Middle frontal gyrus (tissue), 1 donor: ENCODE measurements around the gene TDP1.

Experiments used
- DNase-seq: peaks from one replicate; pipeline ENCODE4 v3.0.0-alpha.2; 2015; ENCODE audit warnings: low spot score; ENCODE audit errors: extremely low spot score

The TDP1 gene

DNA sequence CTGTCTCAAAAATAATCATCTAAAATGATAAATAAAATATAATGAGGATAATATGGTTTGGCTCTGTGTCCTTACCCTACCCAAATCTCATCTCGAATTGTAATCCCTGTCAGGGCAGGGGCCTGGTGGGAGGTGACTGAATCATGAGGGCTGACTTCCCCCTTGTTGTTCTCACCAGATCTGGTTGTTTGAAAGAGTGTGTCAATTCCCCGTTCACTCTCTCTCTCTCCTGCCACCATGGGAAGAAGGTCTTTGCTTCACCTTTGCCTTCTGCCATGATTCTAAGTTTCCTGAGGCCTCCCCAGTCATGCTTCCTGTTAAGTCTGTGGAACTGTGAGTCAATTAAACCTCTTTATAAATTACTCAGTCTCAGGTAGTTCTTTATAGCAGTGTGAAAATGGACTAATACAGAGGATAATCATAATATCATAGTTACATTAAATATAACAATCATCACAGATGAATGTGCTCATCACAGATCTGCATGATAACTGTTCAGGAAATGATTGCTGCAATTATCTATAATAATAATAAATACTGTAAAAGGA, 13.8 kb upstream of the TDP1 start:
- no peak for DNase-seq

DNA sequence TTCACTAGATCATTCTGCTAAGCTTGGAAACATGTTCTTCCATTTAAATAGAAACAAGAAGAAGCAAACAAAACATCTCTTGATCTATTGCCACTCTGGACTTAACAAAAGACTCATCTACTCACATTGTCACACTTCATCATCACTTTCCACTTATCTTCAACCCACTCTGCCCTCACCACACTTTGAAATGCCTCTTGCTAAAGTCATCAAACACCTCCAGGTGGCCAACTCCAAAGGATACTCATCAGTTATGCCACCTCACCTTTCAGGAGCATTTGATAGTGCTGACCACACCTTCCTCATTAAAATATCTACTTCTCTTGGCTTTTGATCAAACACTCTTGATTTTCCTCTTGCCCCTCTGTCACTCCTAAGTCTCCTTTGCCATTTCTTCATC, 8.4 kb upstream of the TDP1 start:
- no peak for DNase-seq

DNA sequence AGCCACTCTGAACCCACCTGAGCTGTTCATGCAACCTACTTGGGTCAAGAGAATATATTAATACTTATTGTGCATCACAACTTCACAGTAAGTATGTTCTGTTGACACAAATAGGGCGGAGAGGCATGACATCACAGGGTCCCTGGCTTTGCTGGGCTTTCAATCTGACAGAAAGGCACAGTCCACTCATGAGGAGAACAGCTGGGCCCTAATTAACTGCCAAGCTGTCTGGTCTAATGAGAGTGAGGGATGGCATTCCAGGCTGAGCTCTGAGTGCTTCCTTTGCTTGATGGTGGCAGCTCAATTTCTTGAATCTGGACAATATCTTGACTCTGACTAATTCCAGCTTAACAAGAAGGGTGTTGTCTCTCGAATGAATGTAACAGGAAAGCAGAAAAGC, 3.2 kb upstream of the TDP1 start:
- no peak for DNase-seq

DNA sequence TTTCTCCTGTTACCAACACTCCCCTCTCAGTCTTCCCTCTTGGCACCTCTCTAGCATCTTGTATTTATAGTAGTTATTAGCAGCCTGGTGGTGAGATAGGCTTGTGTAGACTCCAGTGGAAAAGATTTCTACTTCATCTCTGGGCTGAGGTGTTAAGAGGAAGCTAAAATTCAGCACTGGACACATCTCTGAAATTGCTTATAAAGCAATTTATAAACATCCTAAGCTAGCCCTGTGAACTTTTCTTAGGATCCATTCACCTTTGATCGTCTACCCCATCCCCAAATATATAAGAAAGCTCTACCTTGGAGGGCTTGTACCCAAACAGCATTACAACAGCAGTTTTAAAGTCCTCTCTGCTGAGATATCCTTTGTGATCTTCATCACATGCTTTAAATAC, 2.1 kb upstream of the TDP1 start:
- no peak for DNase-seq

DNA sequence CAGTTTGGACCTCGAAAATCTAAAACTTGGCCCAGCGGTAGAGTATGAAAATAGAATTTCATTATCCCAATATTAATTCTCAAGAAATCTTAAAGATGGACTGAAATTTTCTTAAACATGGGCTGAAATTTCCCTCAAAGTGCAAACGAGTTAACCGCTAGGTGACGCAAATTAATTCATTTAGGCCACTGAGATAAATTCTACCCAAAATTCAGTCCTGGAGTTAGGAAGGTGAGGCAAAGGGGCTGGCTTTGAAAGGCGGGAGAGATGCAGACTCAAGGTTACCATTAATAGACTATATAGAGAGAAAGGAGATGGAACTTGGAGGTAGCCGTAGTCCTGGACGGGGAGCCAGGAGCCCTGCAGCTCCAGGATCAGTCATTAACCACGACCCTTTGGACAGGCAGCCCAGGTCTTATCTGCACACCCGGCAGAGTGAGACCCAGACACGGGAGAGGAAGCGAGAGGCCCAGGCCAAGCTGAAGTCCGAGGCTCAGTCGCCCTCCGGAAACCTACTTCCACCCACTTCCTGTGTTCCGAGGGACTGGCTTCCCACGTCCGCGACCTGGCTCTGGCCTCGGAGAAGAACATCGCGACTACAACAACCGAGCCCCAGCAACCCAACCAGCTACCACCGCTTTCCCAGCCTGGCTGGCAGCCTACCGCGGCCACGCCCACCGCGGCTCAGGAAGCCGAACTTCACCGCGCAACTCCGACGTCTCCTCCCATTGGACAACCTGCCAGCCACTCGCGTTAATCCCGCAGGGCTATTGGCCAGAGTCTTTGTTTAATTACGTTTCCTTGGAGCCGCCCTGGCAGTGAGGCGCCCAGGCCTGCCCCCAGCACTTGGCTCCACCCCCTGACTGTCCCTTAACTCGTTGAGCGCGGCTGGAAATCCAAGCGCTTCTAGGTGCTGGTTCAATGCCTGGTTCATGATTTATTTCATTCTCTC, 1.4 kb upstream of the TDP1 start, which contains the start of gene EFCAB11:
Gene EFCAB11 (minus strand): TSS at position 661 of the 952 bp plus-strand sequence. CDS start 70 bp downstream, at position 591.
- DNase-seq, result peak; percentile 96

DNA sequence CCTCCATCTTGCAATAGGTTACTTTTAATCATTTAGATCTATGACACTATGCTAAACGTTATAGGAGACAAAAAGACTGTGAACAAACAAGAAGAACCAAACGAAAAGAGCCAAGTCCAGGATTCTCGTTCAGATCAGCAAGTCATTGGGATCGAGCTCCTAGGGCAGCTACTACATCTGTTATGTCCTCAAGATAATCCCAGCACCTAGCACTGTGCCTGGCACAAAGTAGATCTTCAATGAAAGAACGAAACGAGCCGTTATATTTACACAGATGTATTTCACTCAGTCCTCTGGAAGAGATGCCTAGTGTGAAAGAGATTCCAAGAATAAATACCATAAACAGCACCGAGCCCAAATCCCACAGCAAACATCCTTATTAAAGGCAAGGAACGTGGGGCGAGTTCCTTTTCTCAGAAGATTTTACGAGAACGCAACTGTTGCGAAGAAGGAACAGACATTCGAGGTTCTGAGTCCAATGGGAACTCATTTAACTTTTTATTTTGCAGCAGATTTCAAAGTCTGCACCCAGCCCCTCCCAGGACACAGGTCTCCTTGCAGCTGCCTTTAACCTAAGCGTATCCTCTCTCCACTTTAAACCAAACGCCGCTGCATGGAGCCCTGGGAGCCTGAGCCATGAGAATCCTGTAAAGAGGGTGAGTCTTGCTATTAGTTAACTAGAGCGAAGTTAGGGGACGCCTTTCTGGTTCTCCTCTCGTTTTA, 544 bp upstream of the TDP1 start:
- no peak for DNase-seq

DNA sequence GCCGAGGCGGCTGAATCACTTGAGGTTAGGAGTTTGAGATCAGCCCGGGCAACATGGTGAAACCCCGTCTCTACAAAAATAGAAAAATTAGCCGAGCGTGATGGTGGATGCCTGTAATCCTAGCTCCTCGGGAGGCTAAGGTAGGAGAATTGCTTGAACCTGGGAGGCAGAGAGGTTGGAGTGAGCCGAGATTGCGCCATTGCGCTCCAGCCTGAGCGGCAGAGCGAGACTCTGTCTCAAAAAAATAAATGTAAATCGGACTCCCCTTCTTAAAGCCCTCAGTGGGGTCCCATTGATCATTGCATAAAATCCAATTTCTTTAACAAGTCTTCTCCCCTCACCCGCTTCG, 908 bp downstream of the TDP1 start:
- no peak for DNase-seq

DNA sequence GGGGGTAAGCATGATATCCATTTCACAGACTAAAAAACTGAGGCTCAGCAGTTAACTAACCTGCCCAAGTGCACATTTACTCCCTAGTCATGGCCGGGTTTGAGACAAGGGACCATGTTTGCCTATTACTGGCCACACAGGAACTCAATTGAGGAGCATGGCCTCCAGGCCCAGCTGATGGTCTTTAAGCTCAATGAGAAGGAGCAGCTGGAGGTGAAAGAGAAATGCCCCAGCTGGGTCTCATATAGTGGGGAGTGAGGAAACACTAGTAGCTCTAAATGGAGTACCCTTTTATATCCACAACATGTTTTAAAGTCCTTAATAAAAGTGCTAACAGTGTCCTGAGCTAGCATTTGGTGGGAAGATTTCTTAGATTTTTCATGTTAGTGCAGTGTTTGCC, 1.6 kb downstream of the TDP1 start:
- DNase-seq, result no peak

DNA sequence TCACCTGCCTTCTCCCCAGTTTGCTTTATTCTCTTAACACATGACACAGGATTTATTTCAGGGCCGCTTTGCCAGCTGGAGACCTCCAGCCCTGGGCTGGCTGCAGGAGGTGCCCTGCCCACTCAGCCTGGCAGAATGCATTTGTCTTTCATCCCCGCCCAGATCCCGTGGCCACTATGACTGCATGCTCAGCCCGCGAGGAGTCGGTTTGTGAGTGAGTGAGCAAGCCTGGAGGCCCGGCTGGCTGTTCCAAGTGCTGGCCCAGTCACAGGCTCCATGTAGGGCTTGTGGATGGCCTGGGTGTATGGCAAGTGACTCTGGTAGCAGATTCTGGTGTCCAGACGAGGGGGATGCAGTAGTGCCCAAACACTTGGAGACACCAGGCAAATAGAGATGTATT, 2.1 kb downstream of the TDP1 start:
- no peak for DNase-seq

DNA sequence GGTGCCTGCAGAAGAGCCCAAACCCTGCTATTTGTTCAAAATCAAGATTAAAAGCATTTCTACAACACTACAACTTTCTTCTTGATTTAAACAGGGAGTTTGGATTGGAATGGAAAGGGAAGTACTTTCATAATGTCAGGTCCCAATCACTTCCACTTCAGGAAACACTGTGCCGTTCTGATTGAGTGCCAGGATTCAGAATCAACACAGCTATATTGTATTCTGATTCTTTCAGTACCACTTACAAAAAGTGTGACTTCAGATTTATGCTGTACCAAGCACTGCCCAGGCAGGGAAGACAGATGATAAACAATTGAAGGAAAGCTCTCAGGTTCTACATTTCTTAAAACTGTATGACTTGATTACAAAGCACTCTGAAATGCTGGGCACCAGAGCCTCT, 3.2 kb downstream of the TDP1 start:
- DNase-seq, result no peak

DNA sequence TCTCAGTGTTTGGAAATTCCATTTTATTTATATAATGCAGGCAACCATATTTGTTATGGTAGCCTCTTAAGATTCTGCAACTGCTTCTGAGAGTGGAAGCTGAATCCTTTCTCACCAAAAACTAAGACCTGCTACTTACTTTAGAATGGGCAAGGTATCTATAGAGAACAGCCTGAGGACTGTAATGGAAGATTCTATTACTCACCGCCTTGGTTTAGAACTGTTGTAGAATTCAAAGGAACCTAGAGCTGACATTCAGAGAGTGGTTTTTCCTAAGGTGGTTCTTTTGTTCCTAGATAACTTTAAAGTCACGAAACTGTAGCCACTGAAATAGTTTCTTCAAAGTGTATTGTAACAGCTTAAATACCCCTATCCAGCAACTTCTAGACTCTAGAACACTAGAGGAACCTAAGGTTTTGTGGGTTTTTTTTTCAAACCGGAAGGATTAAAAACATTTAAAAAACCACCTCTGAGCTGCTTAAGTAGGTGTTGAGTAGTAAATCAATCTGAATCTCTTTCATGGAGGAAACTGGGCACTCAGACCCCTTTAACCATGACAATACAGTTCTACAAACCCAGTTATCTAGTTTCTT, 4.2 kb downstream of the TDP1 start:
- DNase-seq, result no peak

DNA sequence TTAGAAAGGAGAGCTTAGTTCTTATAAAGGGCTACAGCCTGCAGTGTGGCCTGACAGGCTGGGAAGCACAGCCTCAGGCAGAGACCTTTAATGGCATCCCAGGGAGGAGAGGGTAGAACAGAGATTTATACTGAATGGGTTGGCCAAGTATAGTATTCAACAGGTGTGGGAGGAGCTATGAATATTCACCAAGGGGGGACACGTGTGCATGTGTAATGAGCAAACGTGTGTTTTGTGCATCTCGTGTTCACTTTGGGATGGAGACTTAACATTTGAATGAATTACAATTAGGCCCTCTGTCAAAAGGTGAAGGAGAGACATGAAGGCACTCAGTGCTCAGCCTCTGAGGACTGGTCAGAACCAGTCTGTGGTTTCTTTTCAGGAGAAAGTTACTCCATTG, 5.2 kb downstream of the TDP1 start:
- DNase-seq, result no peak

DNA sequence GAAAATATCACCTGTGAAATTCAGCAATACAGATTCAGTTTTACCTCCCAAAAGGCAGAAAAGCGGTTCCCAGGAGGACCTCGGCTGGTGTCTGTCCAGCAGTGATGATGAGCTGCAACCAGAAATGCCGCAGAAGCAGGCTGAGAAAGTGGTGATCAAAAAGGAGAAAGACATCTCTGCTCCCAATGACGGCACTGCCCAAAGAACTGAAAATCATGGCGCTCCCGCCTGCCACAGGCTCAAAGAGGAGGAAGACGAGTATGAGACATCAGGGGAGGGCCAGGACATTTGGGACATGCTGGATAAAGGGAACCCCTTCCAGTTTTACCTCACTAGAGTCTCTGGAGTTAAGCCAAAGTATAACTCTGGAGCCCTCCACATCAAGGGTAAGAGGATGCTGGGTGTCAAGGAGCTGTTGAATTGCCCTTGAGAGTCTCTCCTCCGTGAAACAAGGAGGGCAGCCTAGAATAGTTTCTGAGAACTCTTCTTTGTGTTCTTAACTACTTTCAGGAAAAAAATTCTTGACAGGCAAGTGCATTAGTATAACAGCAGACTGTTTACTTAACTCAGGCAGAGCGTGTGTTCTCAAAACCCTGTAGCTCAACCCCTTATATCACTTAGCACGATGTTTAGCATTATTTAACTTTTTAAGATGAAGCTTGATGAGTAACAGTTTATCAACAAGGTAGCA, 7.7 kb downstream of the TDP1 start:
- no peak for DNase-seq

DNA sequence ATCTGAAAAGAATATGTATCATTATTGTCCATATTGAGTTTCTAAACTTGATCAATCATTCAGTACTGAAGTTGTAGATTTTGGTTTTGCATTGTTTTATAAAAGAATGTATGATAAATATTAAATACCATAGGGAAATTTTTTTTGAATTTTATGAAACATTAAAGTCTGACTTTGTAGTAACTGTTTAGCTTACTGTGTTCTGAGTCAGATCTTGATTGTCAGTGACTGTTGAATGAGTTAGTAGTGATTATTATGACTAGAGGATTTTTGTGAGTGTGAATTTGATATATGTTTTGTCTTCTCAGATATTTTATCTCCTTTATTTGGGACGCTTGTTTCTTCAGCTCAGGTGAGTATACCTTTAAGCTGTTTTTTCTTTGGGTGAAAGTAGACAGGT, 10.1 kb downstream of the TDP1 start:
- no peak for DNase-seq

DNA sequence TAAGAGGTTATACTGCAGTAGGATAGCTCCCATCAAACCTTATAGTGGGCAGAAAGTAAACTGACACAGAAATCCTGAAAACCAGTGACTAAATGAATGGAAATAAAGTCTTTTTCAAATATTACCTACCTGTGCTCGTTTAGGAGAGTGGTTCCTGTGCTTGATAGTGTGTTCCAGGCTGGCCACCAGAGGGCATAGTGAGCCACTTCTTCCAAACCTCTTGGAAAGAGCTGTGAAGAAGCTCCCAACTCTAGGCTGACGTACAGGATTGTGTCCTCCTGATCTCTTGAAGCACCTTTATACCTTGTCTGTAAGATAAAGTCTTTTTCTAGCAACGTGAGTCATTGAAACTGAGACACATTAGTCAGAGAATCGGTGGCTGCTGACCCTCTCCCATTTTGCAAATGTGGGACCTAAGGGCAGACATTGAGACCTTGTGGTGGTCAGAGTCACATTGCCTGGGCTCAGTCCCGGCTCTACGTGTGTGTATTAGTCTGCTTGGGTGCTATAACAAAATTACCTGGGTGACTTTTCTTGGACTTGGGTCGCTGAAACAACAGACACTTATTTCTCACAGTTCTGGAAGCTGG, 17.6 kb downstream of the TDP1 start:
- peak; percentile 68 for DNase-seq

DNA sequence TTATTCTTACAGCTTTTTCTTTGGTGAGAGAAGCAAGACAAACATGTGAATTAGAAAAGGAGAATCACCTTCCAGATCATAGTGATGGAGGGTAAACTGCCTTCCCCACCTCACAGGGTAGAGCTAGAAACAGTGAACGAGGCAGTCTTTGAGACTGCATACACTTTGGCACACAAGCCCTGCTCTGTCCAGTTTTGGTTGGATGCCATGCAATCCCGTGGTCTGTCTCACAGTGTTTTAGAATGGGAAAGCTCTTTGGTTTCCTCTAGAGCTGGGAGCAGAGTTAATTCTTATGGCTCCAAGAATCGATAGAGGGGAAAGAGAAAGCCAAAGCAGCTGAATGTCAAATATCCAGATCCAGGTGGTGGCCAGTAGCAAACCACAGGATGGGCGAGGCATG, 21.9 kb downstream of the TDP1 start:
- peak; percentile 30 for DNase-seq

DNA sequence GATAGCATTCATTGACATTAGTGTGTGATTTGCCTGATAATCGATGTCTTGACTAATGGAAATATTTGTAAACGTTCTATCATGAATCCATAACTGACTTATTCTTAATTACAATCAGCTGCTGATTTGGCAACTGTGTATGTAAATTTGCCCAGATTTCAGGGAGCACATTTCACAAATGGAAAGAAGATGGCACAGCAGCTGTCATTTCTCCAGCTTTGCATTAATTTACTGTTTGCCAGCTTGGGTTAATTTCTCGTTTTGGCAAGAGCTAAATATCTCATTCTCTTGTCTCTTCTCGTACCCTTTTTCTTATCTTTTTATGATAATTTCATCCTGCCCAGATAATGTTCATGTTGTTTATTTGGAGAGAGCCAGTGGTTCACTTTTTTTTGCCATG, 22.9 kb downstream of the TDP1 start:
- no peak for DNase-seq

DNA sequence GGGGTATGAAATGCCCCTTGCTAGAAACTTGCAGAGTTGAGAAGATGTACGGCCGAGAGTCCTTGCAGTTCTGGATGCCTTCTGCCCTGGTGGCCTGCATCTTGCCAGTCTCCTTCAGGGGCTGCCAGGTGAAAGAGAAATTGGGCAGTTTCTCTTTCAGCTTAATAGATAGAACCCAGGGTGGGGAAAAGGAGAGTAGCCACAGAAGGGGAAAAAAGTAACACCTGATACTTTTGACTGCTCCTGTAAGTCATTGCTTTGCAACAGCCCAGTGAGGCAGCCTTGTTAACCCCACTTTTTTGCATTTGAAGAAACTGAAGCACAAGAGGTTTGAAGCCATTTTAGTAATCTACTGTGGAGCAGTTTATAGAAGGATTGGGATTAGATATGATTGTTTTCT, 27.6 kb downstream of the TDP1 start:
- no peak for DNase-seq

DNA sequence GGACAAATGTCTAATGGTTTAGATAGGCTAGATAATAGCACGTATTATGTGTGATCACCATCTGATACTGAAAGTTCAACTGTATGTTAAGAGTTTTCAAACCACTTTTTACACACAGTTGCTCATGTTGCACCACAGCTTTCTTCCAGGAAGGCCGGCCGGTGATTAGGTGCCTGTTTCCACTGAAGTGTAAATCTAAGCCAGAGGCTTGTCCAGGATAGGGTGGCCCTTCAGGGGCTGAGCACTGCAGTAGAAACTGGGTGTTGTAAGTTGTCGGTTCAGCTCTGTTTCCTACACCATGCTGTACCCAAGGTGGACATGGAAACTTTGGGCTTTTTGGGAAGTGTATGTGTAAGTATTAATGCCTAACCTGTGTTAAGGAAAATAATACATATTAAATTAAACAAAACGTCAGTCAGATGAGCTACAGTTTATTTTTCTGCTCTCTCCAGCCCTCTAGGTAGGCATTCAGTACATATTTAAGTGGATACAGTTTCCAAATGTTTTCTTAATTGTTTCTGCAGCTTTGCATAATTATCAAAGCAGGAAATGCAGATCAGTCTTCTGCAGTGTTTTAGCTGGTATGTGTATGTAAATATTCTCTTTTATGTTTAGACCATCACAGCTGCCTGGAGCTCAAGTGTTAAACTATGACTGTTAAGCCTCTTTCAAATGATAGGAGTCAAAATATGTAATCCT, 30.9 kb downstream of the TDP1 start:
- DNase-seq, result no peak

DNA sequence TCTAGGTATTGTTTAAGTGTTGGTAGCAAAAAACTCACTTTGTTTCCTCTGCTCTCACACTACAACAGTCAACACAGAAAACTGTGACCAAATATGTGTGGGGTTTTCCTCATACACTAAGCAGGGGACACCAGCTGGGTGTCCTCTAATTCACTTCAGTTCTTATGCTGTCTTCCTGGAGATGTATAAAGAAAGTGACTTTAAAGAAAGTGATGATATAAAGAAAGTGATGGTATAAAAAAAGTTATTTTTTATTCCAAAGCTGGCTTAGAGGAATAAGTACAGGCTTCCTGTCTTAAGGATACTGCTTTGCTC, 31.4 kb downstream of the TDP1 start:
- DNase-seq, result no peak

DNA sequence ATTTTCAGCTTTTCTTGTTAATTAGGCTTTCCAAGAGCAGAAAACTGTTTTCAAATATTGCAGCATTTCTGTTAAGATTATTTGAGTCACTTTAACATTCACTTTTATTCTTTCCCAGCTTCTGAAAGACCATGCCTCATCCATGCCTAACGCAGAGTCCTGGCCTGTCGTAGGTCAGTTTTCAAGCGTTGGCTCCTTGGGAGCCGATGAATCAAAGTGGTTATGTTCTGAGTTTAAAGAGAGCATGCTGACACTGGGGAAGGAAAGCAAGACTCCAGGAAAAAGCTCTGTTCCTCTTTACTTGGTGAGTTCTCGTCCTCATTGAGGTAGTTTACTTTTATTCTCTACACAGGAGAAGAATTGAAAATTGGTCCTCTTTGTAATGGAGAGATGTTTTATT, 33.1 kb downstream of the TDP1 start:
- no peak for DNase-seq
